Kidney capillary endothelial cell (primary cell): Measurements from ENCODE around the gene CRACR2A.
A peak's percentile ranks its signal among the peaks of the same experiment; 100 is the strongest.

Source experiments
- DNase-seq: peaks from one replicate; pipeline ENCODE4 v3.0.0-alpha.2; 2018; ENCODE audit warnings: low spot score

The CRACR2A gene

DNA sequence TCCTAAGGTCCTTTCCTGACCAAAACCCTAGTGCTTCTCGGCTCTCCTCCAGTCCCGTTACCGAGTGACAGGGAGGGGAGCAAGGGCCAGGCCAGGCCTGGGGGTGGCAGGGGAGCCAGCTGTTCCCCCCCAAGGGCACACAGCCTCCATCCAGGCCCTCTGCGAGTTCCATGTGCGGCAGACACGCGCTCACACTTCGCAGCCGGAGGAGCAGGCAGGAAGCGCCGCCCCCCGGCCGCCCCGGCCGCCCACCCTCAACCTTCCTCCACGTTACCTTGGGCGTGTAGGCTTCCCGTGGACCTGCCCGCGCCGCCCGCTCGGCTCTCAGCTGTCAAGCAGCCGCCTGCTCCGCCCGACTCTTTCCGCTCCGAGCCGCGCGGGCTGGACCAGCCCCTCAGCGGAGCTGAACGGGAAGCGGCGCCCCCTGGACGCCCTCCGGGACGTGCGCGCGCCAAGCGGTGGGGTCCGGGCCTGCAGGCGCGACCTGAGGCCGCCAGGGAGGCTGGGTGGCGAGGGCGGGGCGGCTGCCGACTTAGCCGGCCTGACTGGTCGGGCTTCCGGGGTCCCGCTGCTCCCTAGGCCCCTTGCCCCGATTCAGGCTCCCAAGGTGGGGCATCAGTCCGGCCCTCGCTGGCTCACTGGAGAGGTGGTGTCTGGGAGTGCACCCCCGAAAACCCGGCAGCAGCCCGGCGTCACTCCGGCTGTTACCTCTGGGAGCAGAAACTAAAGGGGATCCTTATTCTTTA, at the start of gene CRACR2A:
TSS of gene CRACR2A (minus strand) at position 369 of the 746 bp plus-strand sequence. CDS start 56,110 bp downstream, outside the sequence.
- peak; percentile 65 for DNase-seq

GRCh38 chr12:3797531-3798048, 44.7 kb upstream of the CRACR2A start:
- DNase-seq: no peak

DNA sequence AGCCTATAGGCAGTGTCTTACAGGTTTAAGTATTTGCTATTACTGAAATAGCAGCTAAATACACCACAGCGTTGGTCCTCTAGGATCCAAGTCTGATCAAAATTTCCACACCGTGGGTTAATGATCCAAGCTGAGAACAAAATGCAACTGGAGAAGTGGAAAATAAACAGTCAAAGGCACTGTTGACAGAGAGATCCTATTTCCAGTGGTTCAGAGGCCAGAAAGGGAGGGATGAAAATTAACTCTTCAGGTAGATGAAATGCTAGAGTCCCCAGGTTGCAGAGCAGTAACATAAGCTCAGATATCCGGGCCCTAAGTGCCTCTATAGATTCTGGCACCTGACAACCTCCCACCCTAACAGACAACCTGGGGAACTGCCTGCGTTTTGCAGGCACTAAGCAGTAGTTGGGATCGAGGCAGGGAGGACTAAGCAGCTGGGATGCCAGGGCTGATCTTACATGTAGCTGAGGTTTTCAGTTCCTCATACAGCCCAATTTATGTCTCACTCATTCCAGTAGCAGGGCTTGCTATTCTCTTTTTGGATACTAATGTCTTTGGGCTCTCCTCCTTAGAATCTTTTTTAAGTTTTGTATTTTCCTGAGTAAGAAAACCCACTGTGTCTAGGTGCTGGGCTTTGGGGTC, 42.7 kb upstream of the CRACR2A start:
- no peak for DNase-seq

DNA sequence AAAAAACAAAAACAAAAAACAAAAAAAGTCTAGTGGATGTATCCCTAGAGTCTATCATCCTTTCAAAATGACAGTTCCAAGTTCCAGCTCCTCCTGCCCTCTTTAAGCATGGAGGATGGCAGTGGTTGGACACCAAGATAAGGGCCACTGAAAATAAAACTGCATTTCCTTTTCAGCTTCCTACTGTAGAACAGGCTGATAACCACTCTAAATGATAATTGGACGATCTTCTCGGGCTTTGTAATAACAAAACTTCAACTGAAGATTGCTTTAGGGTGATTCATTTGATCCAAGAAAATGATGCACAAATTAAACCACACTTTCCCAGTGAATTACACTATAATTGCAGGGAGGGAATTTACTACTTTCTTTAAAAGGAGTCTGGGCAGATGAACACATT, 42.2 kb upstream of the CRACR2A start:
- DNase-seq: no peak

GRCh38 chr12:3792623-3793288, 39.8 kb upstream of the CRACR2A start:
- DNase-seq: no peak

DNA sequence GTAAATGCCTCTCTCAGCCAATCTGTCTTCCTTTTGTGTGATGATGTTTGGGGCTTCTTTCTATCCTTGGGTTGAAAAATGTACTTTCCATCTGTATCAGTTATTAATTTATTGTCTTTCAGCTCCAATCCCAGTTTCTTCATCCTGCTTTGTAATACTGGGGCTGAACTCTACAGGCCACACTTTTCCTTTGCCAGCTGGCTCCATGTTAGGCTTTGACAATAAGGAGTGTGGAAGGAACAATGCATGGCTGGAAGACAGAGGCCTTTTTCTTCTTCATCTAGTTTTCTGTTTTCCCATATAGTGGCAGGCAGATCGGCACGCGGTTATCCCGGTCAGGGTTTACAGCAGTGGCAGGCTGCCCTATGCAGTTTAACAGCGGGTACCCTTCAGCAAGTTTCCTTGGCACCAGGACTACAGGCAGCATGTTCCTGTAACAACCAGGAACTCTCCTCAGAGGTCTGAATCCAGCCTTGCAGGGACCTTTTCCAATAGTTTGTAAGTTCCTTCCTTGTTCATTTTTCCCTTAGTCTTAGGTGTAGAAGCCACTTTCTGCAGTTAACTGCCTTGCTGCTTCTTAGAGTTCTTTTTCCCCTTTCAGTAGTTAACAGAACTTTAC, 38.5 kb upstream of the CRACR2A start:
- no peak for DNase-seq

DNA sequence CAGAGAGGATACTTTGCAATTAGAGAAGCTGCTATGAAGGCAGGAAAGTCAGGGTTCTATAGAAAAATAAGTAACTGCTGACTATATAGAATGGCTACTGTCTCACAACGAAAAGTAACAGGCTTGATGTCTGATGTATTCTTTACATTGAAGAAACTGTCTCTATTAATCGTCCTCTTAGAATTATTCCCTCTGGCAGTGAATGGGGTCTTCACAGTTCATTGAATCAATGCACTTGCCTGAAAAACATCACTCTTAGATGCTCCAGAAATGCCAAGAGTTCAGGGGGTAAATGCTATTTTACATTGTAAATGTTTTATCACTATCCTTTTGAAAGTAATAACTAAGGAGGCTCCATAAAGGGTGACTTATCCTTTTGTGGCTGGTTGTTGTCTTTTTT, 37.7 kb upstream of the CRACR2A start:
- no peak for DNase-seq

DNA sequence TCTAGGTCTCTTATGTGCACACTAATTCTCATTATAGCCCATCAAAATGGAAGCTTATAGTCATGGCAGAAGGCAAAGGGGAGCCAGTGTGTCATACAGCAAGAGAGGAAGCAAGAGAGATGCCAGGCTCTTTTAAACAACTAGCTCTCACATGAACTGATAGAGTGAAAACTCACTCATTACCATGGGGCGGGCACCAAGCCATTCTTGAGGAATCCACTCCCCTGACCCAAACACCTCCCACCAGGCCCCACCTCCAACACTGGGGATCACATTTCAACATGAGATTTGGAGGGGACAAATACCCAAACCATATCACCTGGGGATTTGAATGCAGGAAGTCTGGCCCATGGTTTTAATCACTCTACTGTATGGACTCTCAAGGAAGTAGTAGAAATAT, 36.9 kb upstream of the CRACR2A start:
- no peak for DNase-seq

DNA sequence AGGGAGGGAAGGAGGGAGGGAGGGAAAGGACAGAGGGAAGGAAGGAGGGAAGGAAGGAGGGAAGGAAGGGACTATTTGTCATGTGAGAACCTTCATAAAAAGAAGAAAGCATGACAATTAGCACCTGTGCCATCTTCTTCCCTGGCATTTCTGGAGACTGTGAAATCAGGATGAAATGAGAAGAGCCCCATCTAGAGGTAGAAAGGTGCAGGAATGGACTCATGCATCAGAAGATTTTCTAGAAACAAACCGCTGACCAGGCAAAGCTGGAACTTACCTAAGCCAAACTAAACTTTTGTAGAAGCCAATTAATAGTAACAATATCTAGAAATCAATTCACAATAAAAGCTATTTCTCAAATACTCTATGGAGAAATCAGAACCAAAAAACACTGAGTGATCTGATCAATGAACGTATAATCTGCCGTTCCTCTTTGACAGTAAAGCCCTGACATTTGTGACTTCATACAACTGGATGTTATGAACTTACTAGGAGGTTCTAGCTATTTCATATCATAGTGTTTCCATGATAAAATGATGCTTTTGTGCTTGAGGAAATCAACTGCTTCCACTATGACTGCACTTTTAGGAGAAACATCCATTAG, 24.4 kb upstream of the CRACR2A start:
- peak; percentile 44 for DNase-seq

DNA sequence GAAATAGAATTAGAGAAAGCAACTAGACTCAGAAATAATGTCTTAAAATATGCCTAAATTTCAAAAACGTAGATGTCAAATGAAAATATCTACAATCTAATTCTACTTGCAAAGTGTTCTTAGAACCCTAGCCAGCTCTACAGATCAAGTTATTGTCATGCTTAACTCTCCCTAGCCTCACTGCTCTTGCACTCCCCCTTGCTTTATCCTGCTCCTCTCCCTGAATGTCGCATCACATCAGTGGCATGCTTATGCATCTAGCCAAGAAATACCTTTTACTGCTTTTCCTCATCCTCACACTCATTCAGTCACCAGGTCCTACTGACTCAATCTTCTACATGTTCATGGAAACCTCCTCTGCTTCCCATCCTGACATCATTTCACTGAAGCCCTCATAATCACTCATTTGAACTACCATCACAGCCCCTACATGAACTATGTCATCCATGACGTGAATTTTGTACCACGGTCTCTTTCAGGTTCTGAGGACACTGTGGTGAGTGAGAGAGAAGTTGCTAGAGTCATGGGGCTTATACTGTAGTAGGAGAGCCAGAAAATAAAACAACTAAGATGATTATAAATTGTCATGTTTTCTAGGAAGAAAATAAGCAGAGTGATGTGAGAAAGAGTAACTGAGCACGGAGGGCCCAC, 22.6 kb upstream of the CRACR2A start:
- DNase-seq: no peak

DNA sequence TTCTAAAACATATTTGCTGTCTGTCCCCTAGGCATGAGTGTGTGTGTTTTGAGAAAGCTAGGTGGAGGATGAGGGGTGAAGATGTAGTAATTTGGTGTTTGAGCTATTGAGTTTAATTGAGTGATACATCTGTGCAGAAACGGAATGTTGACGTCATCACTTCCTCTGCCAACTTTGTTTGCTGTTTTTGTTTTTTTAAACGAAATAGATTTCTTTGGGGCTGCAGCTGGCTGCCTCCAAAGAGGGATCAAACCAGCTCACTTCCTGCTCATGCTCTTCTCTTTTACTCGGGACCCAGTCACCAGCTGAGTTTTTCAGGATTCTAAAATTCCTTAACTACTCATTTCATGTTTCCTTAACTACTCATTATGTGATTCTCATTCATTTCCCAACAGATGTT, 19.5 kb upstream of the CRACR2A start:
- DNase-seq: peak; percentile 67

DNA sequence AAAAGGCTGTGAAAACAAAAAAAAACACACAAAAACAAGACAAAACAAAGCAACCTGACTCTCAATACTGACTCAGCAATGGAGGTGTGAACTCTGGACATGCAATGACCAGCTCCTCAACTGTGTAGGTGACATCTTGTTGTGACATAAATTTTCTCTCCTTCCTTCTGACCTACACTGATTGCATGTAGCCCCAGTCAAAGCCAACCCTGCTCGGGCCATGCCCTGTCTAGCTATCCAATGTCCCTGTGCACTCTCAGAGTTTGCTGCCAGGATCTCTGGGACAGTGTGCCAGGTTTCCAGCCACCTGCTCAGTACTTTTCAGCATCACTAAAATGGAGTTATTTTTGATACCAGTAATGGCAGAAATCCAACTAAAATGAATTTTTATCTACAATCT, 18.9 kb upstream of the CRACR2A start:
- DNase-seq: no peak

- peak; percentile 55 for DNase-seq
Measured at GRCh38 chr12:3770891-3771290, 18.0 kb upstream of the CRACR2A start.

- no peak for DNase-seq
Measured at GRCh38 chr12:3768911-3769447, 16.1 kb upstream of the CRACR2A start.

DNA sequence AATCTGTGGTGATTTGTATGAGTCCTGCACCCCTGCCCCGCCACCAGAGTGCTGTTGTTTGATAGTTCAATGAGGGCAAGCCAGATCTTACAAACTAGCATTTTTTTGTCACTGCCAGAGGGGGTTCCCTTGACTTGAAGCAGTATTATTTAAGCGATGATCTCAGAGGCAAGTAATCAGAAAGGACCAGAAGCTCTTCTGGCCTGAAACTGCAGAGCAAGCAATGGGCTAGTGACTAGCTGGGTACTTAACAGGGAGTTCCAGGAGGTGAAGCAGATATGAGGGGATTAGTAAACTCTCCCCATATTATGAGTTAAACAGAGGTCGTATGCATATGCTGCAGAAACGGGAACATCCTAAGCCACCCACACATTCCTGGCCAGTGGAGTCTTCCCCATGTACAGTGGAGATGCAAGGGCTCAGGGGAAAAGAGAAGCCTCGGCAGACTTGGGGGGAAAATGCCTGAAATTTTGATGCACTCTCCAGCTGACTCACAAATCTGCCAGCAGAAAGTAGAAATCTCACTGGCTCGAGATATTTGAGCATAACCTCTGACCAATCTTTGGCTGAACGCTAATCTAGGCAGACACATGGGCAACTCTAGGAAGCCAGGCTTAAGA, 8.3 kb upstream of the CRACR2A start:
- no peak for DNase-seq

- no peak for DNase-seq
Measured at GRCh38 chr12:3759878-3760277, 7.0 kb upstream of the CRACR2A start.

DNA sequence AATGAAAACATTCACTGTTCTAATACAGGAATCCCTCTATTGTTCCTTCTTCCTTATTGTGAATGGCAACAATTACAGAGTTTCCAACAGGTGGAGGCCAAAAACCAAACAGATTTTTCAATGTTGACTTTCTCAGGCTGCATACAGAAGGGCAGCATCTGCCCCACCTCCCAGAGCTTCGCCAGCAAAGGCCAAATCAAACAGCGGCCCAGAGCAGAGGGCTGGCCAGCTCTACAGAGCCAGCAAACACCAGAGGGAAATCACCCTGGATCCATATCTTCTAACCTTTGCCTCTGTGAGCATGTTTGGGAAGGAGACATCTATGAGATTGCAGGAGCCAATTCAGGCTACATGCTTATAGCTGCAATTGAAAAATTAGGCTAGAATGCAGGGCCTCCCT, 4.4 kb upstream of the CRACR2A start:
- no peak for DNase-seq

DNA sequence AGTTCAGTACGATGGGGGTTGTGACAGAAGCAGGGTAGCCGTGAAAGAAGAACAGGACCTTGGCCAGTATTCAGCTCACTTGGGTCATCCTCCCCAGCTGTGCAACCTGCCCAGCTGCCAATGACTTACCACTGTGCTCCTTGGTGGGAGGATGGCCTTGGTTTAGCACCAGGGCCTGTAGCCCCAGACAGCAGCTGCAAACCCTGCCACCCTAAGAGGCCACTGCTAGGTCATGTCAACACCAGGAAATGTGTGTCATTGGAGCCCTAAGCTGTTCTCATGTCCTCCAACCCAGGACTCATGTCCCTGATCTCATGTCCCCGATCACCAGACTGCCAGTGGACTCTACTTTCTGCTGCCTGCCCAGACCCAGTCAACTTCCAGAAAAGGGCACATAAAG, 3.0 kb upstream of the CRACR2A start:
- DNase-seq: no peak

DNA sequence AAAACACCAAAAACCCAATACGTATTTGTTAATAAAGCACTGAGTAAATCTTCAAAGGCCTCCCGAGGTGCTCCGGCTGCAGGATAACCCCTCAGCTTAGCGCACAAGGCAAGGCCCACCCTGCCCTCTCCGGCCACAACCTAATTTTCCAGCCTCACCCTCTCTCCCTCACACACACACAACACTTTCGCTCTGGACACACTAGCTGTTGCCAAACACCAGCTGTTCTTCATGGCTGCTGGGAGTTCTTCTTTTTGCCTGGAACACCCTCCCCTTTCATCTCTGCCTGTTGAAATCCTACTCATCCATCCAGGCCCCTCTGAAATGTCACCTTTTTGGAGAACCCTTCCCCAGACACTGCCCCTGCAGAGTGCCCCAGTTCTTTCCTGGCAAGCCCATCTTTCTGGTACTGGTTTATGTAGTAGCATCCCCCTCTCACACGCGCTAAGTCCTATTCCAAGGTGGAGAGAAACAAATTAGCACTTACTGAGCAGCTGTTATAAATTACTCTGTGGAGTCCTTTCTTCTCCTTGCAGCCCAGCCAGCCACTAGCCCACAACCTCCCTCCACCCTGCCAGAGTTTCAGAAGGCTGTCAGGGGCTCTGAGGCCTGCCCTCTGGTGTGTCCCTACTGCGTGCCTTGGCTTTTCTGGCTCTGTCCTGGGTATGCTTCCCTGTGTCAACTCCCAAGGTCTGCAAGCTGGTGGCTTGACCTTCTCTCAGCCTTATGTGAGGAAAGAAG, 805 bp upstream of the CRACR2A start:
- DNase-seq: no peak

DNA sequence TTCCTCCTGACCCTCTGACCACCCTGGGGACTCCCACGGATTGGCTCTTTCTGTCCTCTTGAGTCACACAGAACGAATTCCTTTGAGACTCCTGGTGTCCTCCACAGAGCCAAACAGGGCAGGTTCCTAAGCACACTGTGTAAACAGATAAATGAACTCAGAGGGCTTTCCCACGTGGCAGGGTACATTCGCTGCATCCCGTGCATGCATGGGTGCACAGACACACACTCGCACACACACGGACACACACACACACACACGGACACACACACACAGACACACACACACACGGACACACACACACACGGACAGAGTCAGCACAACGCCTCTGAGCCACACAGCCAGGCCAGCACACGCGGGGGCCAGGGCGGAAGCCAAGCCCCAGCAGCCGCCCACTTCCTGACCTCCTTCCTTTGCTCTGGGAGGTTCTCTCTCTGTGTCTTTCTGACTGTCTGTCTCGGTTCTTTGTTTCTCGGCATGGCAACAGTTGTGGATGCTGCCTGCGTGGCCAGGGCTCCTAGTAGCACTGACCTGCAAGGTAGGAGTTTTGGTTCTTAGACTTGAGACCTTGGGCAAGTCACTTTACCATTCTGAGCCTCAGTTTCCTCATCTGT, 706 bp downstream of the CRACR2A start:
- DNase-seq: peak; percentile 58
